H1 (cell line): ENCODE results near the gene MLC1. TPM values are rescaled to one million over a fixed set of nuclear protein-coding genes. Genes with fewer than 3 reads are reported as not detected.

Source experiments
- BRCA1 ChIP-seq: IDR thresholded peaks from 2 replicates; pipeline ENCODE4 v1.6.1; 2012; ENCODE audit warnings: low read depth, low read length, improper control_type of control experiment
- CHD7 ChIP-seq: fragments of 300-600 bp; sonication (generic); IDR thresholded peaks from 2 replicates; pipeline ENCODE4 v1.7.1; 2012; ENCODE audit warnings: low read length, moderate library complexity, mild to moderate bottlenecking, inconsistent platforms; ENCODE audit not compliant: insufficient replicate concordance
- SIX5 ChIP-seq: IDR thresholded peaks from 2 replicates; pipeline ENCODE4 v1.6.1; 2011; ENCODE audit warnings: mild to moderate bottlenecking, low read depth, low read length
- SRF ChIP-seq: IDR thresholded peaks from 2 replicates; pipeline ENCODE4 v1.6.1; 2011; ENCODE audit warnings: mild to moderate bottlenecking, low read depth, low read length, moderate library complexity
- polyA plus RNA-seq, 7 experiments: library from polyadenylated mRNA; depleted of rRNA in 3 of 7; stranded (reverse) in 5 of 7; unstranded in 2 of 7; fragments of >200 nt in 5 of 7; fragments of 200-250 nt in 2 of 7; gene quantifications; 1 replicate in 5 of 7; 2 replicates in 1 of 7; 4 replicates in 1 of 7; pipeline versions ENCODE4 v1.2.1 to v1.2.3, GENCODE V29; 2011 to 2013; ENCODE audit warnings: missing spikeins in 2 of 7, mixed read lengths in 2 of 7
- total RNA-seq: library from RNA; stranded (reverse); fragmentation: NEBNext Ultra II Directional; extraction: Animal tissue kit (Norgen Biotek cat#: 25700); gene quantifications from 2 replicates; pipeline ENCODE4 v1.2.1, GENCODE V29; 2021

Gene MLC1
- total and polyA plus RNA-seq, 2 of the 8 experiments (the other 6 are each of a cell fraction or from before 2014, with no cell fraction given) = 0.20 TPM; not detected in 1

DNA sequence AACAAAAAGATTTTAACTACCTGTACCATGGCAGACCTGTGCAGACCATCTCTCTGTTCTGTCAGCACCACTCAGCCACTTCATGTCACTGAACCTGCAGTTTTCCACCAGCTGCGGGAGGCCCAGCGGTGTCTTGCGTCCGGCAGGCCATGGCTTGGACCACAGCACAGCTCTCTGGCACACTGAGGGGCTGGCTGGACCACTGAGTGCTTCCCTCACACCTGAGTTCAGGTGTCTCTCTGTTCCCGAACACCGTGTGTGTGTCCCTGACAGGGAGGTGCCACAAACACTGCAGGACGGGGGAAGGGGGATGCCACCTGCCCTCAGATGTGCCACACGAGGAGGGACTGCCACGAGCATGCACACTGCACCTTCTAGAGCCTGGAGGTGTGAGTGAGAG, 22.3 kb upstream of the MLC1 start (continued):
- TF ChIP-seq CHD7 (no peak), SIX5 (no peak), SRF (no peak), BRCA1 (no peak)
